HEK293 (cell line): Measurements from ENCODE around the gene KLHL11.

Source experiments
- CTCF ChIA-PET: fragments of 350-600 bp; formaldehyde crosslinking; extraction: SDS; loops from one replicate; lab custom pipeline; 2021; ENCODE audit warnings: antibody characterized with exemption; lab: Yijun Ruan, JAX
- POLR2A ChIA-PET: fragments of 300-600 bp; formaldehyde crosslinking; extraction: SDS; loops from one replicate; lab custom pipeline; 2020; ENCODE audit warnings: antibody characterized with exemption, inconsistent platforms; lab: Yijun Ruan, JAX
- H3K27ac ChIP-seq: fragments of 200-500 bp; sonication (Bioruptor generic); 2 replicates; pipeline ENCODE4 v1.5.1; 2014; ENCODE audit warnings: low read depth, low read length, control low read depth, inconsistent platforms; ENCODE audit errors: extremely low read depth
- H3K36me3 ChIP-seq, 2 experiments: fragments of 200-500 bp in 1 of 2; sonication (Bioruptor generic) in 1 of 2; 1 replicate in 1 of 2; 2 replicates in 1 of 2; pipeline ENCODE4 v1.5.1; 2014 to 2017; ENCODE audit warnings: inconsistent platforms in 2 of 2, low read length in 2 of 2; ENCODE audit not compliant: control insufficient read depth in 2 of 2, insufficient read depth in 1 of 2
- H3K4me1 ChIP-seq: fragments of 200-500 bp; sonication (Bioruptor generic); 2 replicates; pipeline ENCODE4 v1.5.1; 2014; ENCODE audit warnings: mild to moderate bottlenecking, low read length, inconsistent platforms; ENCODE audit not compliant: control insufficient read depth, insufficient read depth
- H3K4me3 ChIP-seq: 2 replicates; pipeline ENCODE4 v1.5.1; 2011; ENCODE audit warnings: low read depth, mild to moderate bottlenecking, control low read depth, low read length, moderate library complexity
- H3K9me3 ChIP-seq: fragments of 200-500 bp; sonication (Bioruptor generic); 2 replicates; pipeline ENCODE4 v1.5.1; 2014; ENCODE audit warnings: low read depth, low read length, inconsistent platforms; ENCODE audit not compliant: control insufficient read depth, insufficient read depth
- BCL11B ChIP-seq: fragments of 450-650 bp; formaldehyde crosslinking; IDR thresholded peaks from 2 replicates; pipeline ENCODE4 v1.5.1; 2016; ENCODE audit warnings: low read depth, missing biosample characterization, missing genetic modification characterization
- EGR2 ChIP-seq: fragments of 450-650 bp; formaldehyde crosslinking; IDR thresholded peaks from 2 replicates; pipeline ENCODE4 v1.5.1; 2016; ENCODE audit warnings: low read depth, missing biosample characterization, missing genetic modification characterization
- FEZF1 ChIP-seq: fragments of 450-650 bp; formaldehyde crosslinking; IDR thresholded peaks from 2 replicates; pipeline ENCODE4 v1.5.1; 2016; ENCODE audit warnings: missing biosample characterization, missing genetic modification characterization
- PRDM10 ChIP-seq: fragments of 450-650 bp; formaldehyde crosslinking; IDR thresholded peaks from 2 replicates; pipeline ENCODE4 v1.5.1; 2016; ENCODE audit warnings: missing biosample characterization, missing genetic modification characterization
- SCRT1 ChIP-seq: fragments of 450-650 bp; formaldehyde crosslinking; IDR thresholded peaks from 2 replicates; pipeline ENCODE4 v1.5.1; 2016; ENCODE audit warnings: missing biosample characterization, missing genetic modification characterization, borderline replicate concordance
- SCRT2 ChIP-seq: fragments of 450-650 bp; formaldehyde crosslinking; IDR thresholded peaks from 2 replicates; pipeline ENCODE4 v1.5.1; 2016; ENCODE audit warnings: missing biosample characterization, missing genetic modification characterization
- WT1 ChIP-seq: fragments of 450-650 bp; formaldehyde crosslinking; IDR thresholded peaks from 2 replicates; pipeline ENCODE4 v1.5.1; 2016; ENCODE audit warnings: missing biosample characterization, missing genetic modification characterization
- ZBTB17 ChIP-seq: fragments of 450-650 bp; formaldehyde crosslinking; IDR thresholded peaks from 2 replicates; pipeline ENCODE4 v1.5.1; 2016; ENCODE audit warnings: missing biosample characterization, missing genetic modification characterization
- ZIC2 ChIP-seq: fragments of 450-650 bp; formaldehyde crosslinking; IDR thresholded peaks from 2 replicates; pipeline ENCODE4 v1.5.1; 2016; ENCODE audit warnings: missing biosample characterization, missing genetic modification characterization
- ZNF214 ChIP-seq: fragments of 450-650 bp; formaldehyde crosslinking; IDR thresholded peaks from 2 replicates; pipeline ENCODE4 v1.5.1; 2017; ENCODE audit warnings: missing biosample characterization, mild to moderate bottlenecking, missing genetic modification characterization, borderline replicate concordance
- ZNF341 ChIP-seq: fragments of 450-650 bp; formaldehyde crosslinking; IDR thresholded peaks from 2 replicates; pipeline ENCODE4; 2016; ENCODE audit warnings: low read depth, missing biosample characterization, missing genetic modification characterization
- ZNF518A ChIP-seq: fragments of 450-650 bp; formaldehyde crosslinking; conservative IDR thresholded peaks from 2 replicates; pipeline ENCODE4 v1.5.1; 2016; ENCODE audit warnings: low read depth, missing biosample characterization, missing genetic modification characterization
- ZNF530 ChIP-seq: fragments of 450-650 bp; formaldehyde crosslinking; IDR thresholded peaks from 2 replicates; pipeline ENCODE4 v1.5.1; 2016; ENCODE audit warnings: low read depth, missing biosample characterization, missing genetic modification characterization
- ZNF585B ChIP-seq: fragments of 450-650 bp; formaldehyde crosslinking; IDR thresholded peaks from 2 replicates; pipeline ENCODE4 v1.5.1; 2016; ENCODE audit warnings: missing biosample characterization, missing genetic modification characterization
- ZNF629 ChIP-seq: fragments of 450-650 bp; formaldehyde crosslinking; IDR thresholded peaks from 2 replicates; pipeline ENCODE4 v1.5.1; 2017; ENCODE audit warnings: missing biosample characterization, missing genetic modification characterization
- ZNF664 ChIP-seq: fragments of 450-650 bp; formaldehyde crosslinking; IDR thresholded peaks from 2 replicates; pipeline ENCODE4 v1.5.1; 2016; ENCODE audit warnings: missing biosample characterization, missing genetic modification characterization
- ZNF701 ChIP-seq: fragments of 450-650 bp; formaldehyde crosslinking; IDR thresholded peaks from 2 replicates; pipeline ENCODE4 v1.5.1; 2016; ENCODE audit warnings: missing biosample characterization, missing genetic modification characterization
- ZSCAN23 ChIP-seq: fragments of 450-650 bp; formaldehyde crosslinking; IDR thresholded peaks from 2 replicates; pipeline ENCODE4 v1.5.1; 2016; ENCODE audit warnings: missing biosample characterization, missing genetic modification characterization
- ZSCAN4 ChIP-seq: fragments of 450-650 bp; formaldehyde crosslinking; IDR thresholded peaks from 2 replicates; pipeline ENCODE4 v1.5.1; 2017; ENCODE audit warnings: missing biosample characterization, missing genetic modification characterization
- TF ChIP-seq, protein P1 (sequence below): fragments of 450-650 bp; formaldehyde crosslinking; IDR thresholded peaks from 2 replicates; pipeline ENCODE4 v1.5.1; 2017; ENCODE audit warnings: missing biosample characterization, missing genetic modification characterization
- TF ChIP-seq, protein P2 (sequence below): fragments of 450-650 bp; formaldehyde crosslinking; IDR thresholded peaks from 2 replicates; pipeline ENCODE4 v1.5.1; 2017; ENCODE audit warnings: missing biosample characterization, missing genetic modification characterization

KLHL11 gene

GRCh38 chr17:41907185-41907556 lies 41.9 kb upstream of the KLHL11 start:
- no peak overlapping the region for H3K4me3 ChIP-seq
- no peak overlapping the region for H3K27ac ChIP-seq
- CTCF ChIA-PET = interaction anchor here (0.6 kb wide), 1 partner anchor 53 kb away, joined by 4 read pairs; no protein-coding TSS in a partner anchor
- POLR2A ChIA-PET = interaction anchor here (0.6 to 4.6 kb wide), 2 partner anchors 11 to 212 kb away, joined by 4 to 26 read pairs; partner anchors contain the start of gene ACLY
- no peak for TF ChIP-seq ZNF530 (tag by site-specific recombination)
- TF ChIP-seq, protein P1, sequence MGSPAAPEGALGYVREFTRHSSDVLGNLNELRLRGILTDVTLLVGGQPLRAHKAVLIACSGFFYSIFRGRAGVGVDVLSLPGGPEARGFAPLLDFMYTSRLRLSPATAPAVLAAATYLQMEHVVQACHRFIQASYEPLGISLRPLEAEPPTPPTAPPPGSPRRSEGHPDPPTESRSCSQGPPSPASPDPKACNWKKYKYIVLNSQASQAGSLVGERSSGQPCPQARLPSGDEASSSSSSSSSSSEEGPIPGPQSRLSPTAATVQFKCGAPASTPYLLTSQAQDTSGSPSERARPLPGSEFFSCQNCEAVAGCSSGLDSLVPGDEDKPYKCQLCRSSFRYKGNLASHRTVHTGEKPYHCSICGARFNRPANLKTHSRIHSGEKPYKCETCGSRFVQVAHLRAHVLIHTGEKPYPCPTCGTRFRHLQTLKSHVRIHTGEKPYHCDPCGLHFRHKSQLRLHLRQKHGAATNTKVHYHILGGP = no peak
- TF ChIP-seq, protein P2, sequence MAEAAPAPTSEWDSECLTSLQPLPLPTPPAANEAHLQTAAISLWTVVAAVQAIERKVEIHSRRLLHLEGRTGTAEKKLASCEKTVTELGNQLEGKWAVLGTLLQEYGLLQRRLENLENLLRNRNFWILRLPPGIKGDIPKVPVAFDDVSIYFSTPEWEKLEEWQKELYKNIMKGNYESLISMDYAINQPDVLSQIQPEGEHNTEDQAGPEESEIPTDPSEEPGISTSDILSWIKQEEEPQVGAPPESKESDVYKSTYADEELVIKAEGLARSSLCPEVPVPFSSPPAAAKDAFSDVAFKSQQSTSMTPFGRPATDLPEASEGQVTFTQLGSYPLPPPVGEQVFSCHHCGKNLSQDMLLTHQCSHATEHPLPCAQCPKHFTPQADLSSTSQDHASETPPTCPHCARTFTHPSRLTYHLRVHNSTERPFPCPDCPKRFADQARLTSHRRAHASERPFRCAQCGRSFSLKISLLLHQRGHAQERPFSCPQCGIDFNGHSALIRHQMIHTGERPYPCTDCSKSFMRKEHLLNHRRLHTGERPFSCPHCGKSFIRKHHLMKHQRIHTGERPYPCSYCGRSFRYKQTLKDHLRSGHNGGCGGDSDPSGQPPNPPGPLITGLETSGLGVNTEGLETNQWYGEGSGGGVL (tag by site-specific recombination) = 0 out of 2 replicates have a peak, but pooled peaks have one; percentile 13
- TF ChIP-seq ZNF585B (tag by site-specific recombination) = no peak
- TF ChIP-seq ZNF341 (tag by site-specific recombination) = no peak
- no peak for TF ChIP-seq ZNF518A (tag by site-specific recombination)
- TF ChIP-seq ZNF214 (tag by site-specific recombination) = no peak
- peak; percentile 54 for TF ChIP-seq WT1
- no peak for TF ChIP-seq ZNF701
- no peak for TF ChIP-seq EGR2 (tag by site-specific recombination)
- peak; percentile 65 for TF ChIP-seq FEZF1 (tag by site-specific recombination)
- TF ChIP-seq ZSCAN23 (tag by site-specific recombination) = no peak
- peaks cover 63 to 97% of the 10 kb centered on the region in 2 experiments for H3K36me3 ChIP-seq
- H3K4me1 ChIP-seq = no peaks in the 10 kb centered on the region
- H3K9me3 ChIP-seq = no peaks in the 10 kb centered on the region

DNA sequence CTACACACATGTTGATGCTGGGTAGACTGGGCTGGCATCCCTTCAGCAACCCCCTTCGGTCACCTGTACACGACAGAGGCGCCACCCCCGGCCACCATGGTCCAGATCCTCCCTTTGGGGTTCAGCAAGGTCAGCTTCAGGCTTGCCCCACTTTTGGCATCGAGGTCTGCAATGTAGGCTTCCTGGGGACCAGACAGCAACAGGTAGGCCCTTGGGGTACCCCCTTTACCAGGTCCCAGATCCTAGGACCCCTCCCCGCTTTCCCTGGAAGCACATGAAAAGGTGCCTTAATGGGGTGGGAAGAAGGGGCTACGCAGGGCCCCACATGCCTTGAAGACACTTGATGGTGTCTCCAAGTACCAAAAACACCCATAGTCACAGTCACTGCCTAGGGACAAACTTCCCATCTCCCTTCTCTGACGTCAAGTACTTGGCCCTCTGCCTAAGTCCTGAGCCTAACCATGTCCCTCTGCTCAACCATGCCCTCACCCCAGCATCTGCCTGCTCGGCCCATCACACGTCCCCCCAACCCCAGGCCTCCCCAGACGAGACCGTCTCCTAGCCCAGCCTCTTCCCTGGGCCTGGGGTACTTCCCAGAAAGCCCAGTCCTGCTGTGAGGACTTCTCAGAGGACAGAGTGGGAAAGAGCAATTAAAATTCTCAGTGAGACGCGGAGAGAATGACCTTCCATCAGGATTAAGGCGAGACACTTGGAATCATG lies 41.4 kb upstream of the KLHL11 start:
- Histone ChIP-seq H3K4me1 (no peaks in the 10 kb centered on the region), H3K27ac (no peak overlapping the region), H3K9me3 (no peaks in the 10 kb centered on the region), H3K36me3 (peaks cover 64 to 97% of the 10 kb centered on the region in 2 experiments), H3K4me3 (no peak overlapping the region)
- ChIA-PET POLR2A (interaction anchor here (4.6 kb wide), 1 partner anchor 12 kb away, joined by 26 read pairs; the partner anchor contains the start of gene ACLY), CTCF (no interaction called here)
- TF ChIP-seq PRDM10 = 0 out of 2 replicates have a peak, but pooled peaks have one; percentile 17
- peak; percentile 74 for TF ChIP-seq SCRT1 (tag by site-specific recombination)
- TF ChIP-seq SCRT2 = peak; percentile 88
- 0 out of 2 replicates have a peak, but pooled peaks have one; percentile 16 for TF ChIP-seq ZIC2
- TF ChIP-seq BCL11B = no peak
- peak; percentile 56 for TF ChIP-seq ZBTB17
- TF ChIP-seq ZNF664 (tag by site-specific recombination) = no peak
- peak; percentile 53; the same call in 1 of the 2 replicates for TF ChIP-seq ZNF629 (tag by site-specific recombination)
- TF ChIP-seq ZSCAN4 = no peak
